Kidney epithelial cell (primary cell): ENCODE measurements around the gene SUCNR1. TPM values are rescaled to one million over a fixed set of nuclear protein-coding genes. Genes with fewer than 3 reads are reported as not detected.
"Not testable (repeated sequence)": the region's sequence is repeated elsewhere in the genome, so short reads cannot be mapped to it uniquely, and the experiment has no call there.

ENCODE experiments used
- DNase-seq: peaks from one replicate; pipeline ENCODE4 v3.0.0-alpha.2; 2010; ENCODE audit warnings: low read depth
- H3K27me3 ChIP-seq: 2 replicates; pipeline ENCODE4 v1.6.0; 2011; ENCODE audit warnings: low read length; ENCODE audit not compliant: control insufficient read depth, insufficient read depth
- H3K36me3 ChIP-seq: 2 replicates; pipeline ENCODE4 v1.5.1; 2011; ENCODE audit warnings: low read length; ENCODE audit not compliant: control insufficient read depth, insufficient read depth
- H3K4me3 ChIP-seq: 2 replicates; pipeline ENCODE4 v1.5.1; 2011; ENCODE audit warnings: low read depth, mild to moderate bottlenecking, control low read depth, low read length
- total RNA-seq: library from RNA; depleted of rRNA; stranded (reverse); fragments of >200 nt; gene quantifications from 2 replicates; pipeline ENCODE4 v1.2.3, GENCODE V29; 2015
- TF ChIP-seq, protein P1 (sequence below): IDR thresholded peaks from 2 replicates; pipeline ENCODE4 v1.5.1; 2011; ENCODE audit warnings: mild to moderate bottlenecking, moderate library complexity, low read length, control low read depth, inconsistent platforms; ENCODE audit not compliant: insufficient read depth, poor library complexity, severe bottlenecking

The SUCNR1 gene
- total RNA-seq, 1 donor from 2014 or later, result 0.08 TPM

DNA sequence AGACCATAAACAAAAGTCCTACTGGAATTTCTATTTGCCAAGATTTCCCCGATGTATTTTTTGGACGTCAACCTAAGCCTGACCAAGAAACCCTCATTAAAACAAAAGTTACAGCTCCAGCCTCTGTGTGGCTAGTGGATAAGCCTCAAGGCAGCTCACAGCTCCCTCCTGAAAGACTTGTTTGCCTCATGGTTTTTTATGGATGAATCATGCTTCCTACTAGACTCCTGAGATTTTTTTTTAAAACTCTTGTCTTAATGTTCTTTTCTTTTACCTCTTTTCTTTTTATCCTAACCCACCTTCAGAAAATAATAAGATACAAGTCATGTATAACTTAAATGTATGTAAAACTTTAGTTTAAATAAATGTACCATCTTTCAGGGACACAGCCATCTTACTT is 52.4 kb downstream of the SUCNR1 start:
- Histone ChIP-seq H3K27me3 (no peaks in the 10 kb centered on the region), H3K36me3 (no peaks in the 10 kb centered on the region), H3K4me3 (no peak overlapping the region)
- DNase-seq, result peak; percentile 58
- TF ChIP-seq, protein P1, sequence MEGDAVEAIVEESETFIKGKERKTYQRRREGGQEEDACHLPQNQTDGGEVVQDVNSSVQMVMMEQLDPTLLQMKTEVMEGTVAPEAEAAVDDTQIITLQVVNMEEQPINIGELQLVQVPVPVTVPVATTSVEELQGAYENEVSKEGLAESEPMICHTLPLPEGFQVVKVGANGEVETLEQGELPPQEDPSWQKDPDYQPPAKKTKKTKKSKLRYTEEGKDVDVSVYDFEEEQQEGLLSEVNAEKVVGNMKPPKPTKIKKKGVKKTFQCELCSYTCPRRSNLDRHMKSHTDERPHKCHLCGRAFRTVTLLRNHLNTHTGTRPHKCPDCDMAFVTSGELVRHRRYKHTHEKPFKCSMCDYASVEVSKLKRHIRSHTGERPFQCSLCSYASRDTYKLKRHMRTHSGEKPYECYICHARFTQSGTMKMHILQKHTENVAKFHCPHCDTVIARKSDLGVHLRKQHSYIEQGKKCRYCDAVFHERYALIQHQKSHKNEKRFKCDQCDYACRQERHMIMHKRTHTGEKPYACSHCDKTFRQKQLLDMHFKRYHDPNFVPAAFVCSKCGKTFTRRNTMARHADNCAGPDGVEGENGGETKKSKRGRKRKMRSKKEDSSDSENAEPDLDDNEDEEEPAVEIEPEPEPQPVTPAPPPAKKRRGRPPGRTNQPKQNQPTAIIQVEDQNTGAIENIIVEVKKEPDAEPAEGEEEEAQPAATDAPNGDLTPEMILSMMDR, result no peak

DNA sequence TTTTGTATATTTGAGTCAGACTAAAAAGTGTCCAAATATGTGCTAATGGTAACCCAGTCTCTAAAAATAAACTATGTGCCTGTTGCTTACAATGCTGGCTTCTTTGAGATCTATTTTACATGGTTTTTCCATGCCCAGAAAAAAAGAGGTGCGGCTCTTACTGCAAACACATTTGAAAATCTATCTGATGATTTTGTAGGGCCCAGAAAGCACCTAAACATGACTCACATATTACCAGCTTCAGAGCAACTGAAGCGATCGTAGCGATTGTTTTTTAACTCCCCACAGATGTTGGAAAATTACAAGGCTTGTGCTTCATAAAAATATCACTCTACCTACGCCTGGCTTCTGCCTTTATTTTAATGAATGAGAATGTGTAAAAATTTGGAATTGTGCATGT is 53.5 kb downstream of the SUCNR1 start:
- TF ChIP-seq, protein P1, result no peak
- peak; percentile 43 for DNase-seq
- Histone ChIP-seq H3K27me3 (no peaks in the 10 kb centered on the region), H3K36me3 (no peaks in the 10 kb centered on the region), H3K4me3 (no peak overlapping the region)

DNA sequence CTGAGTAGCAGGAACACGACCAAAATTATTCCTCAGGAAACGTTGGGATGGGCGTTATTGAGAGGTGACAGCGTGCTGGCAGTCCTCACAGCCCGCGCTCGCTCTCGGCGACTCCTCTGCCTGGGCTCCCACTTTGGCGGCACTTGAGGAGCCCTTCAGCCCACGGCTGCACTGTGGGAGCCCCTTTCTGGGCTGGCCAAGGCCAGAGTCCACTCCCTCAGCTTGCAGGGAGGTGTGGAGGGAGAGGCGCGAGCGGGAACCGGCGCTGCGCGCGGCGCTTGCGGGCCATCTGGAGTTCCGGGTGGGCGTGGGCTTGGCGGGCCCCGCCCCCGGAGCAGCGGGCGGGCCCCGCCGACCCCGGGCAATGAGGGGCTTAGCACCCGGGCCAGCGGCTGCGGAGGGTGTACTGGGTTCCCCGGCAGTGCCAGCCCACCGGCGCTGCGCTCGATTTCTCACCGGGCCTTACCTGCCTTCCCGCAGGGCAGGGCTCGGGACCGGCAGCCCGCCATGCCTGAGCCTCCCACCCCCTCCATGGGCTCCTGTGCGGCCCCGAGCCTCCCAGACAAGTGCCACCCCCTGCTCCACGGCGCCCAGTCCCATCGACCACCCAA is 54.6 kb downstream of the SUCNR1 start:
- not testable (repeated sequence) for H3K27me3 ChIP-seq, H3K36me3 ChIP-seq, H3K4me3 ChIP-seq, DNase-seq

DNA sequence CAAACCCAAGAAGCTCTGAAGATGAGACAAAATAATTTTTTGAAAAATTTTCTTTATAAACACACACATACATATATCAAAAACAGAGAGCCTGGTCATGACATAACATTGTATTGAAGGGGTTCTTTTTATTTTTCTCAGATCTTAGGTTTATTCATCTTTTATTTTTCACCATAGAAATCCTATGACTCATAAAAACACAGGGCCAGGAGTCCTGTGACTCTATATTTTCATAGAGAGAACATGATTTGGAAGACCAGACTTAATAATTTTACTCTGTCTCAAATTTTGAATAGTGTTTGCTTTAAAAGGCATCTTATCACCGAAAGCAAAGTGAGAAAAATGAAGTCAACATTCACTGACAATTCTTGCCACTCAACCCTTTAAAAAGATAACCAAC is 57.7 kb downstream of the SUCNR1 start:
- DNase-seq, result no peak
- H3K27me3 ChIP-seq, result no peaks in the 10 kb centered on the region

DNA sequence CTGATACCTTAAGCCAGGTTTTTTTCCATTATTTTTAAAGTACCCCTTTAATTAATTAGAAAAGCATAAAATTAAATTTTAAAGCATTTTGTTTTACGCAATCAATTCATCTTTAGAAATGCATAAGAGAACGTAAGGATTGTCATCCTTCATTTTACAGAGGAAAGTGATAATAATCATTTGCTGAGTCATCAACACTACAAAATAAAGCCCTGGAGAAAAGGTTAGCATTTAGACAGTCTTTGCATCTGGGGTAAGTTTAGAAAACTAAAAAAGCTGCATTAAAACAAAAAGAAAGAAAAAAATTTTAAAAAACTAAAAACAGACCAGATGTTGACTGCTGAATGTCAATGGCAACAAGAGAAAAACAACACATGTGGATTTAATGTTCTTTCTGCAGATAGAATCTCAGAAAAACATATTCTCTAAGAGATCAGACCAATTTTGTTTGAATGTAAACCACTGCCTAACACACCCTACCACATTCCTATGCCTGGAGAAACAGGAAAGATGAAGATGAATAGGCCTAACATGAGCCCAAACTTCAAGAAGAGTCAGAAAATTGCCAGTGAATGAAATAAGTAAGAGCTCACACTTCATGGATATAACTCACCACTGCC is 59.9 kb downstream of the SUCNR1 start:
- TF ChIP-seq, protein P1, result no peak
- no peak for DNase-seq
- Histone ChIP-seq H3K4me3 (no peak overlapping the region), H3K36me3 (no peaks in the 10 kb centered on the region), H3K27me3 (no peaks in the 10 kb centered on the region)

More for the DNA sequence above, 57.7 kb downstream of the SUCNR1 start:
- TF ChIP-seq, protein P1, result no peak
- no peaks in the 10 kb centered on the region for H3K36me3 ChIP-seq
- no peak overlapping the region for H3K4me3 ChIP-seq

Other genes with a start within 250 kb of the SUCNR1 start
- gene AADACL2, start 139.7 kb upstream of the SUCNR1 start, total RNA-seq, result not detected in 2 replicates
- gene AADAC, start 59.5 kb upstream of the SUCNR1 start, total RNA-seq, result not detected in 2 replicates